ENCODE results near the gene LHFPL2.

LHFPL2 gene

DNA sequence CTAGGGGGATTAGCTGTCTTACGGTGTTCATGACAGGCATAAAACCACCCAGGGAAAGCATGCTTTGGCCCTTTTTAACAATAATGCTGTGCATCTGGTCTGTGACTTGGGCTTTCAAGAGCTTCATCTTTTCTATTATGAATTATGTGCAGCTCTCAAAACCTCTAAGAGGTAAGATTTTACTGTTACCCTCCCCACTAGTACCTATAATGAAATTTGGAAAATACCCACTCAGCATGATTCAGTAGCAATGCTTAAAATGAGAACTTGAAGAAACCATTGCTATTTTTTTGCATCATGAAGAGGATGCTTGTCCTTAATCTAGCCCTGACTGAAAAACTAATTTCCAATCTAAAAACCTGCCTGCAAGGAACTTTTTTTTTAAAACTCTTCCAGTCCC, 5.8 kb upstream of the LHFPL2 start:
- no peak overlapping the region for H3K4me3 ChIP-seq (ENCODE audit: low read depth in 1 of 2, low read length in 2 of 2)
- no peak overlapping the region for H3K27ac ChIP-seq (ENCODE audit: low read depth, low read length)
- H3K27me3 ChIP-seq (ENCODE audit: control insufficient read depth in 1 of 2, insufficient read depth in 2 of 2, low read length in 2 of 2) = no peaks in the 10 kb centered on the region
- no peaks in the 10 kb centered on the region for H3K9me3 ChIP-seq (ENCODE audit: control insufficient read depth in 1 of 2, low read length in 2 of 2)
- no peaks in the 10 kb centered on the region for H3K36me3 ChIP-seq (ENCODE audit: control insufficient read depth in 1 of 2, insufficient read depth in 2 of 2, low read length in 2 of 2)
- no peak overlapping the region for H3K9ac ChIP-seq (ENCODE audit: low read depth in 1 of 2, low read length in 2 of 2)
- peaks cover 0 to 5% of the 10 kb centered on the region in 2 donors for H3K4me1 ChIP-seq (ENCODE audit: control insufficient read depth in 1 of 2, insufficient read depth in 2 of 2, low read length in 2 of 2)

GRCh38 chr5:78653681-78654366, 5.3 kb upstream of the LHFPL2 start:
- Histone ChIP-seq H3K9me3 (ENCODE audit: control insufficient read depth in 1 of 2, low read length in 2 of 2) (no peaks in the 10 kb centered on the region), H3K4me1 (ENCODE audit: control insufficient read depth in 1 of 2, insufficient read depth in 2 of 2, low read length in 2 of 2) (peaks cover 0 to 5% of the 10 kb centered on the region in 2 donors), H3K9ac (ENCODE audit: low read depth in 1 of 2, low read length in 2 of 2) (no peak overlapping the region), H3K36me3 (ENCODE audit: control insufficient read depth in 1 of 2, insufficient read depth in 2 of 2, low read length in 2 of 2) (no peaks in the 10 kb centered on the region), H3K27me3 (ENCODE audit: control insufficient read depth in 1 of 2, insufficient read depth in 2 of 2, low read length in 2 of 2) (no peaks in the 10 kb centered on the region), H3K27ac (ENCODE audit: low read depth, low read length) (no peak overlapping the region), H3K4me3 (ENCODE audit: low read depth in 1 of 2, low read length in 2 of 2) (no peak overlapping the region)

DNA sequence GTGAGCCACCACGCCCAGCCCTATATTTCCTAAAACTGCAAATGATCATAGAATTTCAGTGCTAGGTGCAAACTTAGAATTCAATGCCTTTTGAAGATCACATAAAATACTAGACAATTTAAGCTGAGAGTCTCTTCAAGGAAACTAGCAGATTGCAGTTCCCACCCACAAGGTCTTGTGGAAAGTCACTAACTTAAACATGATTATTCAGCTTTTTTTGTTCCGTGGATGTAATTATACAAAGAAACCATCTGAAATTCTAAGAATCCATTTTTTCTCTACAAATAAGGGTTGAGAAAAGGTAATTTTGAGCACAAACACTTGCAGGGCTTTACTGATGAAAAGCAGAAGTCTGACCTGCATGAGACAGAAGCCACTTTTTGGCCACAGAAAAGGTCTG, 4.5 kb upstream of the LHFPL2 start:
- Histone ChIP-seq H3K36me3 (ENCODE audit: control insufficient read depth in 1 of 2, insufficient read depth in 2 of 2, low read length in 2 of 2) (no peaks in the 10 kb centered on the region), H3K9me3 (ENCODE audit: control insufficient read depth in 1 of 2, low read length in 2 of 2) (no peaks in the 10 kb centered on the region), H3K4me1 (ENCODE audit: control insufficient read depth in 1 of 2, insufficient read depth in 2 of 2, low read length in 2 of 2) (peaks cover 0 to 5% of the 10 kb centered on the region in 2 donors), H3K4me3 (ENCODE audit: low read depth in 1 of 2, low read length in 2 of 2) (no peak overlapping the region), H3K9ac (ENCODE audit: low read depth in 1 of 2, low read length in 2 of 2) (no peak overlapping the region), H3K27ac (ENCODE audit: low read depth, low read length) (no peak overlapping the region), H3K27me3 (ENCODE audit: control insufficient read depth in 1 of 2, insufficient read depth in 2 of 2, low read length in 2 of 2) (no peaks in the 10 kb centered on the region)

GRCh38 chr5:78651468-78651867, 2.9 kb upstream of the LHFPL2 start:
- Histone ChIP-seq H3K27ac (ENCODE audit: low read depth, low read length) (no peak overlapping the region), H3K9ac (ENCODE audit: low read depth in 1 of 2, low read length in 2 of 2) (no peak overlapping the region), H3K4me1 (ENCODE audit: control insufficient read depth in 1 of 2, insufficient read depth in 2 of 2, low read length in 2 of 2) (peaks cover 10 to 15% of the 10 kb centered on the region in 2 donors), H3K9me3 (ENCODE audit: control insufficient read depth in 1 of 2, low read length in 2 of 2) (no peaks in the 10 kb centered on the region), H3K36me3 (ENCODE audit: control insufficient read depth in 1 of 2, insufficient read depth in 2 of 2, low read length in 2 of 2) (no peaks in the 10 kb centered on the region), H3K4me3 (ENCODE audit: low read depth in 1 of 2, low read length in 2 of 2) (no peak overlapping the region), H3K27me3 (ENCODE audit: control insufficient read depth in 1 of 2, insufficient read depth in 2 of 2, low read length in 2 of 2) (no peaks in the 10 kb centered on the region)

- Histone ChIP-seq H3K36me3 (ENCODE audit: control insufficient read depth in 1 of 2, insufficient read depth in 2 of 2, low read length in 2 of 2) (peaks cover 0 to 3% of the 10 kb centered on the region in 2 donors), H3K9ac (ENCODE audit: low read depth in 1 of 2, low read length in 2 of 2) (no peak overlapping the region), H3K27ac (ENCODE audit: low read depth, low read length) (no peak overlapping the region), H3K9me3 (ENCODE audit: control insufficient read depth in 1 of 2, low read length in 2 of 2) (no peaks in the 10 kb centered on the region), H3K4me1 (ENCODE audit: control insufficient read depth in 1 of 2, insufficient read depth in 2 of 2, low read length in 2 of 2) (peaks cover 18 to 21% of the 10 kb centered on the region in 2 donors), H3K27me3 (ENCODE audit: control insufficient read depth in 1 of 2, insufficient read depth in 2 of 2, low read length in 2 of 2) (no peaks in the 10 kb centered on the region), H3K4me3 (ENCODE audit: low read depth in 1 of 2, low read length in 2 of 2) (no peak overlapping the region)
These were observed 2.0 kb upstream of the LHFPL2 start for GRCh38 chr5:78650531-78650930.

- no peak overlapping the region for H3K27ac ChIP-seq (ENCODE audit: low read depth, low read length)
These were observed 1.4 kb upstream of the LHFPL2 start for GRCh38 chr5:78649861-78650496.

DNA sequence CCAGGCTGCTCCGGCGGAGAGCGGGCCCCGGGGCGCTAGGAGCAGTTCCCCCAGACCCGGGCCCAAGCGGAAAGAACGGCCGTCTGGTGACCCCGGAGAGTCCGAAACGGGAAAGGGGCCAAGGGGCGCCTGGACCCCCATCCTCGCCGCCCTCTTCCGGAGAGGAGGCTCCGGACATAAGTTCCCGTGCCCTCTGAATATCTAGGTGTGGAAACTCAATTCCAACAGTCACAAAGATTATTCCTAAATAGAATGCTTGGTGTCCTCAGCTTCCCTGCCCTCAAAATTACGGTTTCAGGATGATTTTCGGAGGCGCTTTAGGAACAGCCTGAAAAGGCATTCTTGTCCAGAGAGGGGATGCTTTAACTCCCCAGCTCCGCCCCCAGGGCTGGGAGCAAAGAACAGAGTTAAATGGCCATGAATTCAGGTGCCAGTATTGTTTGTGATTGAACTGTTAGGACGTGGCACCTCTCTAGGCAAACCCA, 681 bp upstream of the LHFPL2 start:
- Histone ChIP-seq H3K9ac (ENCODE audit: low read depth in 1 of 2, low read length in 2 of 2) (peak overlapping the region; percentile 63 to 65), H3K4me3 (ENCODE audit: low read depth in 1 of 2, low read length in 2 of 2) (peak overlapping the region; percentile 70 to 72), H3K4me1 (ENCODE audit: control insufficient read depth in 1 of 2, insufficient read depth in 2 of 2, low read length in 2 of 2) (peaks cover 21 to 22% of the 10 kb centered on the region in 2 donors), H3K27ac (ENCODE audit: low read depth, low read length) (peak overlapping the region; percentile 70), H3K36me3 (ENCODE audit: control insufficient read depth in 1 of 2, insufficient read depth in 2 of 2, low read length in 2 of 2) (peaks cover 0 to 3% of the 10 kb centered on the region in 2 donors), H3K27me3 (ENCODE audit: control insufficient read depth in 1 of 2, insufficient read depth in 2 of 2, low read length in 2 of 2) (no peaks in the 10 kb centered on the region), H3K9me3 (ENCODE audit: control insufficient read depth in 1 of 2, low read length in 2 of 2) (no peaks in the 10 kb centered on the region)

More at GRCh38 chr5:78649861-78650496, 1.4 kb upstream of the LHFPL2 start:
- Histone ChIP-seq H3K4me3 (ENCODE audit: low read depth in 1 of 2, low read length in 2 of 2) (no peak overlapping the region), H3K9ac (ENCODE audit: low read depth in 1 of 2, low read length in 2 of 2) (no peak overlapping the region), H3K36me3 (ENCODE audit: control insufficient read depth in 1 of 2, insufficient read depth in 2 of 2, low read length in 2 of 2) (peaks cover 0 to 3% of the 10 kb centered on the region in 2 donors), H3K9me3 (ENCODE audit: control insufficient read depth in 1 of 2, low read length in 2 of 2) (no peaks in the 10 kb centered on the region), H3K4me1 (ENCODE audit: control insufficient read depth in 1 of 2, insufficient read depth in 2 of 2, low read length in 2 of 2) (peaks cover 21% of the 10 kb centered on the region in 2 donors), H3K27me3 (ENCODE audit: control insufficient read depth in 1 of 2, insufficient read depth in 2 of 2, low read length in 2 of 2) (no peaks in the 10 kb centered on the region)

- Histone ChIP-seq H3K27me3 (ENCODE audit: control insufficient read depth in 1 of 2, insufficient read depth in 2 of 2, low read length in 2 of 2) (no peaks in the 10 kb centered on the region), H3K36me3 (ENCODE audit: control insufficient read depth in 1 of 2, insufficient read depth in 2 of 2, low read length in 2 of 2) (peaks cover 0 to 3% of the 10 kb centered on the region in 2 donors), H3K9me3 (ENCODE audit: control insufficient read depth in 1 of 2, low read length in 2 of 2) (no peaks in the 10 kb centered on the region), H3K27ac (ENCODE audit: low read depth, low read length) (peak overlapping the region; percentile 80), H3K9ac (ENCODE audit: low read depth in 1 of 2, low read length in 2 of 2) (peak overlapping the region; percentile 43 to 63), H3K4me3 (ENCODE audit: low read depth in 1 of 2, low read length in 2 of 2) (peak overlapping the region; percentile 70 to 86), H3K4me1 (ENCODE audit: control insufficient read depth in 1 of 2, insufficient read depth in 2 of 2, low read length in 2 of 2) (peaks cover 17 to 28% of the 10 kb centered on the region in 2 donors)
These were observed 674 bp downstream of the LHFPL2 start for GRCh38 chr5:78647838-78648358.

DNA sequence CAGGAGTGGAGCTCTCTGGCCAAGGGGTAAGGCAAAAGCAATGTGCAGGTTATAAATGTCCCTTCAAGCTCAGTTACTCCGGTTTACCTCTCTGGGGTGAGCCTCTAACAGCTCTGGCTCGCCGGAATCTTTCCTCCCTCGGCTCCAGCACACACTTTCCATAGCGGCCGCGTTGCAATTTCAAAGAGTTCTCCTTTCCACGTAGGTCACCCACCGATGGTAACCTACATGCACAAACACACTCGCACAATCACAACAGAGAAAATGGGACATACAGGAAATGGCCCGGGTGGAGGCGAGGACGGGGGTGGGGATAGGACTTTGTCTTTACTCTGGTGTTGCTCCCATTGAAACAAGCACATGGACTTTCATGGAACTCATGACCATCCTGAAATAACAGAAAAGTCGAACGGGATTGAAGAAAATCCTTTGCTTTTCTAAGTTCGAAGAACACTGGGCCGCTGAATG, 1.2 kb downstream of the LHFPL2 start:
- Histone ChIP-seq H3K27ac (ENCODE audit: low read depth, low read length) (peak overlapping the region; percentile 80), H3K4me1 (ENCODE audit: control insufficient read depth in 1 of 2, insufficient read depth in 2 of 2, low read length in 2 of 2) (peaks cover 17 to 33% of the 10 kb centered on the region in 2 donors), H3K9ac (ENCODE audit: low read depth in 1 of 2, low read length in 2 of 2) (peak overlapping the region; percentile 43 to 63)

GRCh38 chr5:78644741-78645300, 3.8 kb downstream of the LHFPL2 start:
- Histone ChIP-seq H3K36me3 (ENCODE audit: control insufficient read depth in 1 of 2, insufficient read depth in 2 of 2, low read length in 2 of 2) (peaks cover 0 to 3% of the 10 kb centered on the region in 2 donors), H3K4me3 (ENCODE audit: low read depth in 1 of 2, low read length in 2 of 2) (no peak overlapping the region), H3K9ac (ENCODE audit: low read depth in 1 of 2, low read length in 2 of 2) (no peak overlapping the region), H3K4me1 (ENCODE audit: control insufficient read depth in 1 of 2, insufficient read depth in 2 of 2, low read length in 2 of 2) (peaks cover 24 to 50% of the 10 kb centered on the region in 2 donors), H3K27me3 (ENCODE audit: control insufficient read depth in 1 of 2, insufficient read depth in 2 of 2, low read length in 2 of 2) (no peaks in the 10 kb centered on the region), H3K9me3 (ENCODE audit: control insufficient read depth in 1 of 2, low read length in 2 of 2) (no peaks in the 10 kb centered on the region), H3K27ac (ENCODE audit: low read depth, low read length) (no peak overlapping the region)

More for the DNA sequence above, 1.2 kb downstream of the LHFPL2 start:
- H3K4me3 ChIP-seq (ENCODE audit: low read depth in 1 of 2, low read length in 2 of 2) = peak overlapping the region; percentile 70 to 86
- H3K27me3 ChIP-seq (ENCODE audit: control insufficient read depth in 1 of 2, insufficient read depth in 2 of 2, low read length in 2 of 2) = no peaks in the 10 kb centered on the region
- no peaks in the 10 kb centered on the region for H3K9me3 ChIP-seq (ENCODE audit: control insufficient read depth in 1 of 2, low read length in 2 of 2)
- peaks cover 0 to 3% of the 10 kb centered on the region in 2 donors for H3K36me3 ChIP-seq (ENCODE audit: control insufficient read depth in 1 of 2, insufficient read depth in 2 of 2, low read length in 2 of 2)
